Thyroid gland (tissue), 4 donors: ENCODE results near the gene WNK1.

Source experiments
- CTCF ChIP-seq, 6 experiments: fragments of 200-600 bp in 3 of 6; fragments of 450-650 bp in 3 of 6; sonication (generic) in 3 of 6; IDR thresholded peaks; one replicate each; pipeline ENCODE4 v1.5.1; 2016 to 2019; ENCODE audit warnings: antibody characterized with exemption in 6 of 6, mild to moderate bottlenecking in 2 of 6, inconsistent platforms in 1 of 6, moderate library complexity in 1 of 6
- POLR2A ChIP-seq, 2 donors: fragments of 450-650 bp; IDR thresholded peaks; one replicate each; pipeline ENCODE4 v1.6.1; 2017; ENCODE audit warnings: antibody characterized with exemption in 2 of 2, mild to moderate bottlenecking in 2 of 2, moderate library complexity in 1 of 2

- TF ChIP-seq CTCF (IDR thresholded peaks at IDR 0.05) (no peak), POLR2A (IDR thresholded peaks at IDR 0.05) (no peak)
Observed at GRCh38 chr12:770479-770878, 18.1 kb downstream of the WNK1 start.
